Neural cell (in vitro differentiated cells): Measurements from ENCODE around the gene SPTA1.

ENCODE experiments used
- CTCF ChIP-seq: fragments of 450-650 bp; IDR thresholded peaks from 2 replicates; pipeline ENCODE4 v1.5.1; 2014; ENCODE audit warnings: antibody characterized with exemption, mild to moderate bottlenecking, moderate library complexity; ENCODE audit not compliant: poor library complexity, severe bottlenecking
- EP300 ChIP-seq: fragments of 450-650 bp; conservative IDR thresholded peaks from 2 replicates; pipeline ENCODE4 v1.6.1; 2014; ENCODE audit warnings: antibody characterized with exemption, mild to moderate bottlenecking, moderate library complexity; ENCODE audit not compliant: poor library complexity, severe bottlenecking
- REST ChIP-seq: IDR thresholded peaks from 2 replicates; pipeline ENCODE4 v1.6.1; 2012; ENCODE audit warnings: borderline replicate concordance
- TAF1 ChIP-seq: IDR thresholded peaks from 2 replicates; pipeline ENCODE4 v1.6.1; 2012; ENCODE audit warnings: low read depth

DNA sequence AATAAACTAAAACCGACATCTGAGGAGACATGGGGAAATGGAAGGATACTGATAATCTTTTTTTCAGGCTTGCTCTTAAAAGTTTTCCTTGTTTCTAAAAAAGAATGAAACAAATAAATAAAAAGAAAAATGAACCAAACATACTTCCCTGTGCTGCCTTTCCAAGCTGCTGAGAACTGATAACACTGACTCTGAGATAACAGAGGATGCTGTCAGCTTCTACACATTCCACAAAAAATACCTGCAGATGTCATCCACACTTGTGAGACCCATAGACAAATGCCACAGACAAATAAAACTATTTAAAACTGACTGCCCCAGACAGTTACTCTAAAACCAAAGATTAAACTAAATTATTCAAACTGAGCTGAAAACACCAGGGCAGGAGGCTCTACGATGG lies 46.0 kb upstream of the SPTA1 start:
- TF ChIP-seq EP300: no peak
- TF ChIP-seq TAF1: no peak
- TF ChIP-seq REST: no peak
- no peak for TF ChIP-seq CTCF
